NCI-H526 (cell line): Measurements from ENCODE around the gene TGM3.

ENCODE experiments used
- DNase-seq, 2 experiments: peaks; one replicate each; lab custom pipeline; 2025; lab: John Stamatoyannopoulos, UW

Gene TGM3

GRCh38 chr20:2307136-2307535 is 11.3 kb downstream of the TGM3 start:
- no peak for DNase-seq

GRCh38 chr20:2311329-2311728 is 15.5 kb downstream of the TGM3 start:
- no peak for DNase-seq

DNA sequence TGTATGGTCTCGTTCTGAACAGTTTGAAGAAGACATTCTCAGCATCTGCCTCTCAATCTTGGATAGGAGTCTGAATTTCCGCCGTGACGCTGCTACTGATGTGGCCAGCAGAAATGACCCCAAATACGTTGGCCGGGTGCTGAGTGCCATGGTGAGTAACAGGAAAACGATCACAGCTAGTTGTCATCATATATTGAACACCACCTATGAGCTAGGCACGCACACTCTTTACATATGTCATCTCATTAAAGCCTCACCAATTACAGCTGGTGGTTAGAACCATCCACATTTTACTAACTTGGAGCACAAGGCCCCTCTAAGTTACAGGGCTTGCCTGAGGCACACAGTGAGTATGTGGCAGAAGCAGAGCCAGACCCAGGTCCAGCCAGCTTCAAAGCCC is 17.1 kb downstream of the TGM3 start:
- no peak for DNase-seq

DNA sequence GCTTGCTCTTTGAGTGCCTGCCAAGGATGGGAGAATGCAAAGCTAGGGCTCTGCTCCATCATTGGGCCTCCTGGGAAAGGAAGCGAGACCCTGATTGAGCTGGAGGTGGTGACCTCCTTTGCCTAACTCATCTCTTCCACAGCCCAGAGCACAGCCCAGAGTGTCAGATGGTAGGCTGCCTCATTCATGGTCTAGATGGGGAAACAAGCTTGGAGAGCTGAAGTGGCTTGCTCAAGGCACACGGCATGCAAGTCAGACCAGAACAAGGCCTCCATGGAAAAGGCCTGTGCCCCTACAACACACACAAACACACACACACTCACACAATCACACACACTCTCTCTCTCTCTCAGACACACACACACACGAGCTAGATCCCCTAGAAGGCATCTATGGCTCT is 17.5 kb downstream of the TGM3 start:
- no peak for DNase-seq

GRCh38 chr20:2314759-2315439 is 19.1 kb downstream of the TGM3 start:
- DNase-seq: no peak

DNA sequence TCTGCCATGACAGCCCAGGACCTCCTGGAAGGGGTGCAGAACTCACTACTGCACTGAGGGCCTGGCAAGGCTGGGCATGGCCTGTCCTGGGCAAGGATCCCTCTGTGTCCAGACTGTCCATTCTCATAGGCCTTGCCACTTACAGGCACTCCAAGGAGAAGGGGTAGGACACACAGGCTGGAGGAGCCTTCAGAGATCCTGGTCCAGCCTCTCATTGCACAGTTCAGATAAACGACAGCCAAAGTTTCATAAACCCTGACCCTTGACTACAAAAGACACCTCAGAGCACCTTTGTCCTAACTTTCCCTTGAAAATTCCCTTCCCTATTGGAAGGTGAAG is 19.6 kb downstream of the TGM3 start:
- no peak for DNase-seq

DNA sequence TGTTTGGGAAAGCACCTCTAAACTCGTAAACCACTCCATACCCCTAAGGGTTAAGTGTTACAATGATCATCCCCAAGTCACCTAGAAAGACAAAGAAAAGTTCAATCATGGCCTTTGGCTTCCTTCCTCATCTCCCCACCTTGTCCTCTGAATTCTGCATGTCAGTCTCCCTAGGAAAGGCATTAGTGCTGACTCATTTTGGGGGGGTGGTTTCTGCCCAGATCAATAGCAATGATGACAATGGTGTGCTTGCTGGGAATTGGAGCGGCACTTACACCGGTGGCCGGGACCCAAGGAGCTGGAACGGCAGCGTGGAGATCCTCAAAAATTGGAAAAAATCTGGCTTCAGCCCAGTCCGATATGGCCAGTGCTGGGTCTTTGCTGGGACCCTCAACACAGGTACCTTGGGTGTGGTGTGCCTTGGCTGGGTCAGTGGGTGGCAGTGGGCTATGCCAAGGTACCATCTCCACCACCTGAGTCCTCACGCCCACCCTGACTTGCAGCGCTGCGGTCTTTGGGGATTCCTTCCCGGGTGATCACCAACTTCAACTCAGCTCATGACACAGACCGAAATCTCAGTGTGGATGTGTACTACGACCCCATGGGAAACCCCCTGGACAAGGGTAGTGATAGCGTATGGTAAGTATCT is 21.2 kb downstream of the TGM3 start:
- no peak for DNase-seq

DNA sequence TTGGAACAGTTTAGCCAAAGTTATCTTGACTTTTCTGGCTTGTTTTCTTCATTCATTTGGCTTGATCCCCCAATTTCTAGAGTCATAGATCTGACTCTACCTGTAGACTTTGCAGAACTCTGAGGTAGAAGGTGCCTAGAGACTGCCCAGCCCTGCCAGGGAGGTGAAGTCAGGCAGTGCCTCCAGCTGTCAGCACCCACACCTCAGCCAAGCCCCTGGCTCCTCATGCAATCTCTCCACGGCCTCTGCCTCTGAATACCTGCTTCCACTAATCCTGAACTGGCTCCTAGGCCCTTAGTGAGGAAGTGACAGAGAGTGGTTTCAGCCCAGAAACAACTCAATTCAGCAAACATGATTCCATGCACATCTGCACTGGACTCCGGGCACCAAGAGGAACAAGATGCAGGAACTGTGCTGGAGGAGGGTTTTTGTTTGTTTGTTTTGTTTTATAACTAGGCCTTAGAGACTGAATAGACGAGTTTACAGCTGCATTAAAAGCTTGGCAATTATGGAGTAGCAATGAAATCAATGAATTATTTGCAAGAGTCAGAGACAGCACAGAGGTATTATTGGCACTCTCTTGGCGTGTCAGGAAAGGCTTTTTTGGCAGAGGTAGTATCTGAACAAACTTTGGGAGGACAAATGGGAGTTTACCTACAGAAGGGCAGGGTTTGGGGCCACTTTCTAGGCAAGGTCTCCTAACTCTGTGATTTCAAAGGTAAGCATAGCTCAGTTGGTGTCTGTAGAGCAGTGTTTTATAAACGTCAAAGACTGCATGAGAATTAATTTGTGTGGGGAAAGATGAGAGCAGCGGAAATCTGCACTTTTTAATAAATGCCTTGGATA is 25.2 kb downstream of the TGM3 start:
- no peak for DNase-seq

- DNase-seq: no peak
Observed at GRCh38 chr20:2323051-2323450, 27.2 kb downstream of the TGM3 start.

GRCh38 chr20:2326046-2326445 is 30.2 kb downstream of the TGM3 start:
- no peak for DNase-seq

DNA sequence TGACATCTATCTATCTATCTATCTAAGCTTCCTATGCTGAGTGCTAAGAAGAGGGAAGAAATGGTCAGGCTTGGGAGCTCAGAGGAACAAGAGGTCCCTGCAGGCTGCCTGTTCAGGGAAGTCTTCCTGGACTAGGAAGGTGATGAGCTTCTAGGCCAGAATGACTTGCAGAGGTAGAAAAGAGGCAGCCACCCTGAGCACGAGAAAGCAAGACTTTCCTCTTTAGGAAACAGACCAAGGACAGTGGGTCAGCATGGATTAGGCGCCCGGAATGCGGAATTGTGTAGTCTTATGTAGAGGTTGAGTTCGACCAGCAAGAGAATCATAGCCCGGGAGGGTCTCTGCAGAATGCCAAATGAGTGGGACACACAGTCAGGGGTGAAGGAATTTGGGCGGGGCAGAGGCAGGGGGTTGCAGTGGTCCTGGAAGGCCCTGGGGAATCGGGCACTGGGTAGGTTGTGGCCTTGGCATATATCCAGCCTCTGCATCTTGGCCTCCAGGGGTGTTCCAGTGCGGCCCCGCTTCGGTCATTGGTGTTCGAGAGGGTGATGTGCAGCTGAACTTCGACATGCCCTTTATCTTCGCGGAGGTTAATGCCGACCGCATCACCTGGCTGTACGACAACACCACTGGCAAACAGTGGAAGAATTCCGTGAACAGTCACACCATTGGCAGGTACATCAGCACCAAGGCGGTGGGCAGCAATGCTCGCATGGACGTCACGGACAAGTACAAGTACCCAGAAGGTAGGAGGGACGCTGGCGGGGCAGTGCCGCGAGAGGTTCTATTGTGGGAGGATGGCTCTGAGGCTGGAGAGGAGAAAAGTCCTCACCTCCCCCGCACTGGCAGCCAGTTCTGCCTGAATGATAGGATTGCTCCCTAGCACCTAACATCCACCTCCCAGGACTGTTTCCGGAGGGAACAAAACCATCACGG is 32.1 kb downstream of the TGM3 start:
- no peak for DNase-seq

- no peak for DNase-seq
Observed at GRCh38 chr20:2329286-2329685, 33.5 kb downstream of the TGM3 start.

DNA sequence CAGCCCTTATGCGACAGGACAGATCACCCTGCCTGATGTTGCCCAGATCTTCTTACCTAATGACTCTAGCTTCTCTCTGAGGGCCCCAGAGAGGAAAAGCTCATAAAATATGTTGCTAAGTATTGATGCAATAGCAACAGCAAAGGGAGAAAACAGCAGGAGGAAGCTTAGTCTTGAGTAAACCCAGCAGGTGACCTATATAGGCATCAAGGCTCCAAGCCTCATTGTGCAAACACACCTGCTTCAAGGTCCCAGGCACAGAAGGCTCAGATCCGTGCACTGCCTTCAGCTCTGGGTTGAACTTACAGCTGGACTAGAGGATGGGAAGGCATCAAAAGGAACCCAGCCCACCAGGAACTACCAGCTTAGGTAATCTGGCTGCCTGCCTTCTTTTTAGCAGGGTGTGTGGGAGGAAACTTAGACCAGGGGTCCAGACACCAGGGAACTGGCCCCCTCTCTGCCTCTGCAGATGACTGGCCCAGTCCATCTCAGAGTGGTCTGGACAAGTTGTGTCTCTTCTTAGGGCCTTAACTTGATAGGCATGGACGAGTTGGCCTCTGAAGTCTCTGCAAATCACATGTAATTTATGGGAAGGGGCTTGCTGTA is 34.4 kb downstream of the TGM3 start:
- no peak for DNase-seq

- DNase-seq: no peak
Observed at GRCh38 chr20:2331106-2331505, 35.3 kb downstream of the TGM3 start.

GRCh38 chr20:2331901-2332565 is 36.2 kb downstream of the TGM3 start:
- no peak for DNase-seq

- DNase-seq: no peak
Observed at GRCh38 chr20:2332711-2333110, 36.9 kb downstream of the TGM3 start.

DNA sequence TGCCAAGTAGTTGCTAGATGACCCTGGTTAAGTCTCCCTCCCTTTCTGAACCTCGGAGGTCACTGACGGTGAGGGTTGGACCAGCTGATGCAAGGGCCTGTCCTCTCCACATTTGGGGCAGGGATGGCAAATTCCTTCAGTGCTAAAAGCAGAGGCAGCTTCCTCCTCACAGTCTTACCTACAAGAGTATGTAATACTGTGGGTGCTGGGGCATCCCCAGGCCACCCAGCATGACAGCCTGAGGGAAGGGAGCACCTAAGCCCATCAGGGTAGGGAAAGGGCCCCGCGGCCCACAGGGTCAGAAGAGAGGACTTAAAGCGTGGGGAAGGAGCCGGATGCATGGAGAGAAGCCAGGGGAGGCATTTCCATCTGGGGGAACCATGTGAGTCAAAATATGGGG is 38.0 kb downstream of the TGM3 start:
- DNase-seq: no peak

DNA sequence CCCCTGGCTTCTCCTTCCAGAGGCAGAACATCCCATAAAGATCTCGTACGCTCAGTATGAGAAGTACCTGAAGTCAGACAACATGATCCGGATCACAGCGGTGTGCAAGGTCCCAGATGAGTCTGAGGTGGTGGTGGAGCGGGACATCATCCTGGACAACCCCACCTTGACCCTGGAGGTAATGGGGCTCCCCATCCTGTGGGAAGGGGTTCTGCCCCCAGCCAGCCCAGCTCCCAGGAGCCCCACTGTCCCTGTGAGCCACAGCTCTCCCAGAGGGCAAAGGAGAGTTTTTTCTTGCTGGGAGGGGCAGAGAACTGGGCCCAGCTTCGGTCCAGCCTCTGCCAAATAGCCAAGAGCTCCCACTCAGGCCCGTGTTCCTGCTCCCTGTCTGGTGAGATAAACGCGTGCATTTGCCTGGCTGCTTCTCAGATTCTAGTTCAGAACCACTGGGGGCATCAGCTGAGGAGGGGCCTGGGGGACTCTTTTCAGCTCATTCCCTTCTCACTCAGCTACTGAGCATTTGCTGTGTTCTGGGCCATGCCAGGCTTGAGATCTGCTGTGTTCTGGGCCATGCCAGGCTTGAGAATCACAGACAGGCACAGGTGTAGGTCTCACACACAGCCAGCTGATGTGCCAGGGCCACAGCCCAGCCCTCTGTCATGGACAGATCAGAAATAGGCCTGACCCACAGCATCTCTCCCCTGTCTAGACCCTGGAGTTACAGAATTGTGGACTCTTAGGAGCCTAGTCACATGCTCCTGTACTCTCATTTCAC is 39.5 kb downstream of the TGM3 start:
- DNase-seq: no peak

DNA sequence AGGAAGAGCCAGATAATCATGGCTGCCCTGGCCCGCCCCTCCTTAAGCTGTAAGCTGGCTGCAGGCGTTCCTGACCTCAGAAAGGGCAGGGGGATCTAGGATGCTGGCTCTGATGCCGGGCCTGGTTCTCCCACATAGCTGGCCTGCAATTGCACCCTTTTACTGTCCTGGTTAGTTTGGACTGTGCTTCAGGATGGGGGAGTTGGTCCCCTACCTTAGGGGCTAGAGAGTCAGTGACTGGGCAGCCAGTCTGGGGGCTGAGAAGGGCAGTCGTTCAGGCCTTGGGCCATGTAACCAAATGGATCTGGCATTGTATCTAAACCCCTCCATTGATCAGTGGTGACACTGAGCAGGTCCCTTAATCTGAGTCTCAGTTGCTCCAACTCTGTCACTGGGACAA is 40.7 kb downstream of the TGM3 start:
- DNase-seq: no peak

DNA sequence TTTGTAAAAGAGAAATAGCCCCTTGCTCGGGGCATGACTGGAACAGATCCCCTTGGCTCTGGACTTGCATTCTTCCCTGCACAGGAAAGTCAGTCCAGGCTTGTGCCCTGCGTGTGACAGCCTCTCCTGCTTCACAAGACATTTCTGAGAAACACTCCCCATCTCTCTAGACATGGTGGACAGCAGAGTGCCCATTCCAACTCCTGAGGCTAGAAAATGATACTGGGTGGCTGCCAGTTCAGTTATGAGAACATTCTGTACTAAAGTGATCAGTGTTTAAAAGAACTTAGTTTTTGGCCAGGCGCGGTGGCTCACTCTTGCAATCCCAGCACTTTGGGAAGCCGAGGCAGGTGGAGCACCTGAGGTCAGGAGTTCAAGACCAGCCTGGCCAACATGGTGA is 41.3 kb downstream of the TGM3 start:
- DNase-seq: no peak
